ENCODE measurements around the gene S1PR5.

S1PR5 gene

DNA sequence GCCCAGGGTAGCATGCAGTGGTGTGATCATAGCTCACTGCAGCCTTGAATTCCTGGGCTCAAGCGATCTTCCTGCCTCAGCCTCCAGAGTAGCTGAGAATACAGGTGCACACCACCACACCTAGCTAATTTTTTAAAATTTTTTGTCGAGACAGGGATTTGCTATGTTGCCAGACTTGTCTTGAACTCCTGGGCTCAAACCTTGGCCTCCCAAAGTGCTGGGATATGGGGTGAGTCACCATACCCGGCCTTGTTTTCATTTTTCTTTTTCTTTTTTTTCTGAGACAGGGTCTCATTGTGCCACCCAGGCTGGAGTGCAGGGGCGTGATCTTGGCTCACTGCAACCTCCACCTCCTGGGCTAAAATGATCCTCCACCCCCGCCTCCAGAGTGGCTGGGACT lies 52.8 kb downstream of the S1PR5 start:
- no peak for DNase-seq
